HG03439 (cell line): ENCODE measurements around the gene VWA3A.
"Not testable (repeated sequence)": the region's sequence is repeated elsewhere in the genome, so short reads cannot be mapped to it uniquely, and the experiment has no call there.

Source experiments
- ATAC-seq: cut with Tn5 transposase; IDR thresholded peaks from one replicate; pipeline ENCODE4 v1.9.1; 2021; ENCODE audit warnings: mild to moderate bottlenecking, moderate library complexity; ENCODE audit not compliant: unreplicated experiment

VWA3A gene

GRCh38 chr16:22088642-22089041 is 3.7 kb upstream of the VWA3A start:
- no peak for ATAC-seq

- ATAC-seq = no peak
Measured at GRCh38 chr16:22089910-22090309, 2.4 kb upstream of the VWA3A start.

DNA sequence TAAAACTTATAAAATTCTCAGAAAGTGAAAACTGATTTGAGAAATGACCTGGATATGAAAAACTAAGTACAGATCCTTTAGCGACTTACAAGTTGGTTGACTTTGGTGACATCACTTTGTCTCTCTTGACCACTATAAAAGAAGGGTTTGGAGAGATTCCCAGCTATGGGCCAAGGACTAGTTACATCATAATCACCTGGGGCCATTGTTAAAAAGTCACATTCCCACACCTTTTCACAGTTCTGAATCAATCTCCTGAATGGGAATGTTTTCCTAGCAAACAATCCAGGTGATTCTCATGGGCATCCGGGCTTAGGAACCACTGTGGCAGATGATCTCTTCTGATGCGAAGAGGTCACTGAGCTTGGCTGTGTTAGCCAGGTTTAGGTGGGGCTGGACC is 620 bp upstream of the VWA3A start:
- ATAC-seq = no peak

DNA sequence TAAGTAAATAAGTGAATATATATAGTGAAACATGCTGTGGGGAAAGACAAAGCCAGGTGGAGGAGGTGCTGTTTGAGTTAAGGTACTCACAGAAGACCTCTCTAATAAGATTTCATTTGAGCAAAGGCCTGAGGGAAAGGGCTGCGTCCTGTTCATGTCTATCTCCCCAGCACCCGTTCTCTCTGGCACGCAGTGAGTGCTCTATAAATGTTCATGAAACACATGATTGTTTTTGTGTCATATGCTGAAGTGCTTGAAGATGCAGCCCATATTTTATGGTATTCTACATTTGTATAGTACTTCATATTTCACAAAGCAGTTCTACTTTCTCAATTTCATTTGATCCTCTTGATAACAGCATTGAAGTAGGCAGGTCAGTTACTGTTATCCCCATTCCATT is 990 bp downstream of the VWA3A start:
- ATAC-seq = no peak

GRCh38 chr16:22093996-22094395 is 1.7 kb downstream of the VWA3A start:
- ATAC-seq = no peak

DNA sequence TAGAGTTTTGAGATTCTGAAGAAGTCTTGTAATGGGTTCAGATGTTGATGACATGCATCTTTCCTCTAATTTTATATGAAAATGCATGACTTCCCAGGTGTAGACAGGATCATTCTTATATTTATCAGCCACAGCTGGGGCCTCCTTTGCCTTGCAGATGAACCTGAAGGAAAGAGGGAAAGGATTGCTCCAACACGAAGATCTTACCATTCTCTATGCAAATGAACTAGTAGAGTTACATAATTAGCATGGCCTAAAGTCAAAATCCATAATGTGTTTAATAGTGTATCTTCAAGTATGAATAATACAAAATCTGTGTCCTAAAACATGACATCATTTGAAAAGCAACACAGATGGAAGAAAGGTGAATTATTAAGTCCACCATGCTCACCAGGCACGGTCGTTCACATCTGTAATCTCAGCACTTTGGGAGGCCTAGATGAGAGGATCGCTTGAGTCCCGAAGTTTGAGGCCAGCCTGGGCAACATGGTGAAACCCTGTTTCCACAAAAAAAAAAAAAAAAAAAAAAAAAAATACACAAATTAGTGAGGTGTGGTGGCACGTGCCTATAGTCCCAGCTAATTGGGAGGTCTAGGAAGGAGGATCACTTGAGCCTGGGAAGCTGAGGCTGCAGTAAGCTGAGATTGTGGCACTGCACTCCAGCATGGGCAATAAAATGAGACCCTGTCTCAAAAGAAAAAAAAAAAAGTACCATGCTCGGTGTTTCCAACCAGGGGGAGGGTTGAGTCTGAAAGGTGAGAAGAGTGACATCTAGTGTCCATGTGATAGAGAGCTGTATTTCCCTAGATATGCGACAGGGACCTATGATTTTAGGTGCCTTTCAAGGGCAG is 6.3 kb downstream of the VWA3A start:
- peak; percentile 56 for ATAC-seq

DNA sequence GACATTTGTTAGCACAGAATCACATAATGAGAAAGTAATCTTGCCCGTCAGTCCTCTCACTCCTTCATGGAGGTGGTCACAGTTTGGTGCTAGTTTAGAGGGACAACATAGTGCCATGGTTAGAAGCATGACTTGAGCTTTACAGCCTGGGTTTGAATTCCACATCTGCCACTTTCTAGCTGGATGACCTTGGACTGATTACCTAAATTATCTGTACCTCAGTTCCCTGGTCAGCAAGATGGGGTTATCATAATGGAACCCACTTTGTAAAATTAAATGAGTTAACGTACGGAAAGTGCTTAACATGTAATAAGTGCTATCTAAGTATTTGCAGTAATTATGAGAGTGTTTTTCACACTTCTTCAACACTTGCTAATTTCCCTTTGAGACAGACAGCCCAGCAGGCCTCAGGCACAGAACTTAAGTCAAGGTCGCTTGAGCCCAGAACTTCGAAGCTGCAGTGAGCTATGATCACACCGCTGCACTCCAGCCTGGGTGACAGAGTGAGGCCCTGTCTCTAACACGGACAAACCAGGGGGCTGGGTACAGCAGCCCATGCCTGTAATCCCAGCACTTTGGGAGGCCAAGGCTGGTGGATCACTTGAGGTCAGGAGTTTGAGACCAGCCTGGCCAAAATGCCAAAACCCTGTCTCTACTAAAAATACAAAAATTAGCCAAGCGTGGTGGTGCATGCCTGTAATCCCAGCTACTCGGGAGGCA is 7.1 kb downstream of the VWA3A start:
- ATAC-seq = no peak

DNA sequence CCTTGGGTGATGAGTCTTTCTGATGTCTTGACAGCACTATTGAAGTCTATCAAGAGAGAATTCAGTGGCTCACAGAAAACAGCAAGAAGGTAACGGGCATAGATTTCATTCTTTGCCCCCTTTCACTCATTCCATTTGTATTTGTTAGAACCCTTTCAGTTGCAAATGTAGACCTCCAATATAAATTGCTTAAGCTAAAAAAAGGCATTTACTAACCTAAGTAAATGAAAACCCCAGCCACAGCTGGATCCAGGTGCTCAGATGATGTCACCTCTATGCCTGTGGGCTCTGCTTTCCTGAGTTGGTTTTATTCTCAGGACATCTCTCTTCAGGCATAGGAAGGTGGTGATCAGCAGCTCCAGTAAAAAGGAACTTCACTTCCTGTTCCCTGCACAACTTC is 11.1 kb downstream of the VWA3A start:
- ATAC-seq = no peak

GRCh38 chr16:22109258-22109898 is 17.0 kb downstream of the VWA3A start:
- no peak for ATAC-seq

DNA sequence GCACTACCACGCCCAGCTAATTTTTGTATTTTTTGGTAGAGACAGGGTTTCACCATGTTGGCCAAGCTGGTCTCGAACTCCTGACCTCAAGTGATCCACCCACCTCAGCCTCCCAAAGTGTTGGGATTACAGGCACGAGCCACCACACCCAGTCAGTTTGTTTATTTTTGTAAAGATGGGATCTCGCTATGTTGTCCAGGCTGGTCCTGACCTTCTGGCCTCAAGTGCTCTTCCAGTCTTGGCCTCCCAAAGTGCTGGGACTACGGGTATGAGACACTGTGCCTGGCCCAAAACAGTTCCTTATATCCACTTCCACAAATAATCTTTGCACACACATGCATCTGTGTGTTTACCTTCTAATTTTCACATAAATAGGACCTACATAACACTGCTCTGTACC is 19.3 kb downstream of the VWA3A start:
- ATAC-seq = not testable (repeated sequence)

DNA sequence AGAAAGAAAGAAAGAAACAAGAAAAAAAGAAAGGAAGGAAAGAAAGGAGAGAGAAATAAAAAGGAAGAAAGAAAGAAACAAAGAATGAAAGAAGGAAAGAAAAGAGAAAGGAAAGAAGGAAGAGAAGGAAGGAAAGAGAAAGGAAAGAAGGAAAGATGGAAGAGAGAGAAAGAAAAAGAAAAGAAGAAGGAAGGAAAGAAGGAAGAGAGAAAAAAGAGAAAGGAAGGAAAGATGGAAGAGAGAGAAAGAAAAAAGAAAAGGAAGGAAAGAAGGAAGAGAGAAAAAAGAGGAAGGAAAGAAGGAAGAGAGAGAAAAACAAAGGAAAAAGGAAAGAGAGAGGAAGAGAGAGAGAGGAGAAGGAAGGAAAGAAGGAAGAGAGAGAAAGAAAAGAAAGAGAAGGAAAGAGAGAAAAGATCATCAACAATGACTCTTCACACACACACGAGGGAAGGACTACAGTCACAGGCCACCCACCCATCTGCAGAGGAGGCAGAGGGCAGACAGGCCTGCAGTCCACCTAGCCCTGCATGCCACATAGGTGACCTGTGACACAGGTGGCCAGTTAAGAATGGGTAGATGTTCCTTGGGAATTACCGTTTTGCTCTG is 23.9 kb downstream of the VWA3A start:
- no peak for ATAC-seq

DNA sequence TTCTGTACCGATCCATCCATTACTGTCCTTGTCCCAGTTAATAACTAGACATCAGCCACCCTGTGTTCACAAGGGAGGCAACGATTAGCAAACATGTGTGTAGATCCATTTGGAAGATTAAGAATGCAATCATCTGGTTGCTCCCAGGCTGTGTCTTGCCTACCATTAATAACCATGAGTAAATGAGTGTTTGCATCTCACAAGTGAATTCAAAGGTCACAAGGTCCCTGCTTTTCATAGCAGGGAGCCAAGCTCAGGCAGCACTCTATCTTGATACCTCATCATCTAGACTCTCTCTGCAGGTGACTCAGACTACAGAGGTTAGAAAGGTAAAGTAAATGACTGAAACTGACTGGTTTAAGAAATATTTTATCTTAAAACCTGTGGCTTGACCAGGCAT is 25.3 kb downstream of the VWA3A start:
- ATAC-seq = no peak

- ATAC-seq = no peak
Measured at GRCh38 chr16:22120440-22120839, 28.1 kb downstream of the VWA3A start.

GRCh38 chr16:22122239-22122638 is 29.9 kb downstream of the VWA3A start:
- no peak for ATAC-seq

GRCh38 chr16:22123146-22123545 is 30.8 kb downstream of the VWA3A start:
- ATAC-seq = no peak

DNA sequence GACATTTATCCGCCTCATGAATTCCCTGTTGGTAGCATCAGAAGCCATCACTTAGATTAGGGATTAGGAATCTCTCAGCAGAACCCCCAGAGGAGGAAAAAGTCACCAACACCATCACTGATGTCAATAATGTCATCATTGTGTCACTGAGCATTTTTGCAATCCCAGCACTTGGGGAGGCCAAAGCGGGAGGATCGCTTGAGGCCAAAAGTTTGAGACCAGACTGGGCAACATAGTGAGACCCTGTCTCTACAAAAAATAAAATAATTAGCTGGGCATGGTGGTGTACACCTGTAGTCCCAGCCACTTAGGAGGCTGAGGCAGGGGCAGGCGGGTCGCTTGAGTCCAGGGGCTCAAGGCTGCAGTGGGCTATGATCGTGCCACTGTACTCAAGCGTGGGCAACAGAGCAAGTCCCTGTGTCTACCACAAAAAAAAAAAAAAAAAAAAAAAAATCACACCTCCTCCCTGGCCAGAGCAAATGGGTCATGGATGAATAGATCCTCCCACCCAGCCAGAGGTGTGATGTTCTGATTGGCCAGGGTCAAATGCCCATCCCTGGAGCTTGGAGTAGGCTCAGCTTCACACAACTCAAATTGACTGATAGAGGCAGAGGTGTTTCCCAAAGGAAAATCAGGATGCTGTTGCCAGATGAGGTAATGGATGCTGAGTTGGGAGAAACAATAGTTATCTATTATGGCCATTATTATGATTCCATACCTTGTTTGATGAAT is 31.6 kb downstream of the VWA3A start:
- no peak for ATAC-seq

DNA sequence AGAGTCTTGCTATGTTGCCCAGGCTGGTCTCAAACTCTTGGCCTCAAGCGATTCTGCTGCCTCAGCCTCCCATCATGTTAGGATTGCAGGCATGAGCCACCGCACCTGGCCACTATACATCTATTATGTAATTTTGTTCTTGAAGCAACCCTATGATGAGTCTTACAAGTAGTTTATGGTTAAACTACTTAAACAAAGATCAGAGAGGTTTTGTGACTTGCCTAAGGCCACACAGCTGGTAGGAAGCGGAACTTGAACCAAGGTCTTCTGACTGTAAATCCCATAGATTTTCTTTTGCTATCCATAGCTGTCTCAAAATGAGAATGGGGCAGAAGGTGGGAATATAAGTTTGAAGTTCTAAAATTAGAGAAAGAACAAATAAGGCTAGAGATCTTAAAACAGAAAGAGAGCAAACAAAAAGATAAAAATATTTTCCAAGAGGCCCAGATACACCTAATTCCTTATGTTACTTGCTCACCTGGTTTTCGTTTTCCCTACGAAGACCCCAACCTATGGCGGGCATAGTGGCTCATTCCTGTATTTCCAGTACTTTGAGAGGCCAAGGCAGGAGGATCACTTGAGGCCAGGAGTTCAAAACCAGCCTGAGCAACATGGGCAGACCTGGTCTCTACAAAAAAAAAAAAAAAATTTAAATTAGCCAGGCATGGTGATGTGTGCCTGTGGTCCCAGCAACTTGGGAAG is 32.4 kb downstream of the VWA3A start:
- ATAC-seq = no peak

DNA sequence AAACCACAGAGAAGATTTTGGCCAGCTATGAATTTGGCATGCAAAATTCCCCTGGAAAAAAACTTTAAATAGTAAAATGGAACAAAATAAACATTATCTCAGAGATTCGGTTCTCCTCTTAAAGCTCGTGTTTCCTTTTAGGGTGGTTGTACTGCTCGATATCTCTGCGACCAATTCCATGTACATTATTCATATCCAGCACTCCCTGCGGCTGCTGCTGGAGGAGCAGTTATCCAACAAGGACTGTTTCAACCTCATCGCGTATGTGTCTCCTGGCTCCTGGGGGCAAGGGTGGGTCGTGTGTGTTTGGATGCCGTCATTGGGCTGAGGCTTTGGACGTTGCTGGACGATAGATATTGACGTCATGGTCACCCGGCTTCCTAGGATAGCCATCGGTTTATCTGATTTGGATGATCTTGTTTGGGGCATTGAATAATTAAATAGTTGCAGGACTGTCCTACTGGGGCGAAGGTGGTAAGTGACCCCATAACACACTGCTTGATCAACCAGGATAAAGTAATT is 33.8 kb downstream of the VWA3A start:
- no peak for ATAC-seq

- not testable (repeated sequence) for ATAC-seq
Measured at GRCh38 chr16:22128537-22128936, 36.2 kb downstream of the VWA3A start.

DNA sequence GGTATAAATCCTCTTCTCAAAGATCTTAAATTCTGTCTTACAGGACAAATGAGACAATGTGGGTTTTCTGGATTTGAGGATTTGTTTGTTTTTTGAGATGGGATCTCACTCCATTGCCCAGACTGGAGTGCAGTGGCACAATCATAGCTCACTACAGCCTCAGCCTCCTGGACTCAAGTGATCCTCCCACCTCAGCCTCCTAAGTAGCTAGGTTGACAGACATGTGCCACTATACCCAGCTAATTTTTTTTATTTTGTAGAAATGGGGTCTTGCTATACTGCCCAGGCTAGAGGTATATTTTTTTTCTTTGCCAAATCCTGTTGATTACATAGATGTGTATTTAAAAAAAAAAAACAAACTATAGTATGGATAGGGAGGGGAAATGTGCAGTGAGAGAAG is 38.2 kb downstream of the VWA3A start:
- ATAC-seq = no peak
